NCI-H2029 (cell line): ENCODE data around the gene MTHFSD.

Experiments
- DNase-seq: peaks from one replicate; lab custom pipeline; 2025; lab: John Stamatoyannopoulos, UW

The MTHFSD gene

GRCh38 chr16:86550281-86550680 is 4.8 kb downstream of the MTHFSD start:
- no peak for DNase-seq

DNA sequence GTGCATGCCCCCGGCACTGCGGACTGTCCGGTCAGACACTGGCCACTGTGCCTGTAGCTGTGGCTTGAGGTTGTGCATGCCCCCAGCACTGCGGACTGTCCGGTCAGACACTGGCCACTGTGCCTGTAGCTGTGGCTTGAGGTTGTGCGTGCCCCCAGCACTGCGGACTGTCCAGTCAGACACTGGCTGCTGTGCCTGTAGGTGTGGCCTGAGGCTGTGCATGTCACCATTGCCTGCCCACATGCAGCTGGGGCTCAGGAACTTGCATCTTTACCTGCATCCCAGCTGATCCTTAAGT is 5.2 kb downstream of the MTHFSD start:
- no peak for DNase-seq

DNA sequence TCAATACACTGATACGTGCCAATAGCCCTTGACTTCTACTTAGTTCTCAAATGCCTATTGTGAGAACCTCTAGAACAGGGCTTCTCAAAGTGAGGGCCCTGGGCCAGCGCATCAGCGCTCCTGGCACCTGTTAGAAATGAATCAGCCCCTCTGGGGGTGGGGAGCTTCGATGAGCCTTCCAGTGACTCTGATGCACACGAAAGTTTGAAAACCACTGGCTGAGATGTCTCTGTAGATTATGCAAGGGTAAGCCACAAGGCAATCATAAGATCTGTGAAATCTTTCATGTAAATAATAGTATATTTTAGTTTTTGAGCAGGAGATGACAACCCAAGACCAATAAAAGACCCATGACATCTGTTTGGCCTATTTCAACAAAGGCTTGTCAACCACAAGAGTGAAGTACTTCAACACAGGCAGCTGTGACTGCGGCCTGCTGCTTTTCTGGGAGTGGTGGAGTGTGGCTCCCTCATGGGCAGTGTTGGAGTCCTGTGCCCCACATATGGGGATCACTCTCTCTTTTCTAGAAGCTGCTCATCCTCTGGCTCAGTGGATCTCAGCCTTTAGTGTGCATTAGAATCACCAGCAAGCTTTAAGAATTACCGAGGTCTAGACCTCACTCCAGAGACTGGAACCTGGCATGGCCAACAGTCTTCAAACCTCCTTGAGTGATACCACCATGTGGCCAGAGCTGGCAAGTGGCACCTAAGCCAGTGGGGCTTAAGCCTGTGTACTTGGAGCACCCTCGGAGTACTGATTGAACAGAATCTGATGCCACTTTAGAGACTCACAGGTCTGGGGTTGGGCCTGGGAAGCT is 5.8 kb downstream of the MTHFSD start:
- no peak for DNase-seq

DNA sequence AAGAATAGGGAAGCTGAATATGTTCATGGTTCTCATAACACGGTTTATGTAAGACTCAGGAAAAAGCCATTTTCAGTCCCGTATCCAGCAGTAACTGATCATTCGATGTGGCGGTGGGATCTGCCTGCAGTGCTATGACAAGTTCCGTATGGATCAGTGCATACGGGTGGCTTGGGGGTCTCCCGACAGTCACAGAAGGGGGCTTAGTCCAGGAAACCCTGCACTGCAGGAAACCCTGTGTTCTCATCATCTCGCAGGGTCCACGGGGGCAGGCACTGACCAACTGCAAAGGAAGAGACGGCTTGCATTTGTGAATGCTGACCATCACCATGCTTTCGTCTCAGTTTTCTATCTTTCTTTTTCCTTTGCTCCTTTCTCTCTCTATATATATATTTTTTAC is 7.7 kb downstream of the MTHFSD start:
- no peak for DNase-seq

DNA sequence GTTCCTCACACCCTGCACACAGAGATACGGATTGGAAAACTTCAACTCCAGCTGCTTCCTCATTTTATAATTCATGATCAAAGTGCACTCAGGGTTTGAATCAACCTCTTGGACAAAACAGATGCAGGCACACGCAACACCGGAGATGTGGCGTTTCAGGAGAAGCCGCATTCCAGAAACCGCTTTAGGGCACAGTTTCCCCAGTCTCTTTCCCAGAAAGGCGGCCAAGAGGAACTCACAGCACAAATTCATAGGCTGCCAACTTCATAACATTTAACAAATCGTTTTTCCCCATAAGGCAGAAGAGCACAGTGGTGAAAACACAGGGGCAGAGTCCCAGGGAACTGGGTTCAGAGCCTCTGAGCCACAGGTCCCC is 8.4 kb downstream of the MTHFSD start:
- no peak for DNase-seq

GRCh38 chr16:86545954-86546637 is 8.9 kb downstream of the MTHFSD start:
- DNase-seq: no peak

- DNase-seq: no peak
Measured at GRCh38 chr16:86545481-86545880, 9.6 kb downstream of the MTHFSD start.

GRCh38 chr16:86542756-86543750 is 12.0 kb downstream of the MTHFSD start:
- no peak for DNase-seq

DNA sequence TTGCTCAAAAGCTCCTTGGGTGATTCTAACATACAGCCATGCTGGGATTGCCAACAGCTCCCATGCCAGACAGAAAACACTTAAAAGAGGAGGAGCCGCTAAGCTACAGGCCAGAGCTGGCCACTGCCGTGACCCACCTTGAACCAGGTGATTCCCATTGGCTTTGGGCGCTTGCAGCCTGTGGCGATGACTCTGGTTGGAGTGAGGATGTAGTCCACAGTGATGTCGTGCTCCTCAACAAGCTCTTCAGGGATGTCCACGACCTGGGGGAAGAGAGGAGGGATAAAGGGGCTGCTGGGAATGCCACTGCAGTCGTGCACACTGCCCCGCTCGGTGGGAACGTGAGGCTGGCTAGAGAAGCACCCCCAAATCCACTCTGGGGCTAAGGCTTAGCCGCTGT is 13.5 kb downstream of the MTHFSD start:
- DNase-seq: no peak

DNA sequence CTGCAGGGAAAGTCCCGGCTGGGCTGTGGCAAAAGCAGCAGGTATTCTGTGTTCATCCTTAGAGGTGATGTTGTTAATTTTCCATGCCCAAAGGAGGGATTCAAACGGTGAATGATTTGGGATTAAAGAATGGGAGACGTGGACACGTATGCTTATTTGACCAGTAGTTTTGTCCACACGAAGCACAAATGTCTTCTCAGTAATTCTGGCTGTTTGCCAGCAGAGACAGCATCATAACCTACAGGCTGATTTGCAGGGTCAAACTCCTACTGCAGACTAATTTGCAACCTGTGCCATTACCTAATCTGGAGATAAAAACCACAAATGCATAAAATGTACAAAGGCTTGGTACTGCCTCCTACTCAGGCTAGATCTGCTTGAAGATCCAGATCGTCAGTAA is 14.1 kb downstream of the MTHFSD start:
- no peak for DNase-seq

DNA sequence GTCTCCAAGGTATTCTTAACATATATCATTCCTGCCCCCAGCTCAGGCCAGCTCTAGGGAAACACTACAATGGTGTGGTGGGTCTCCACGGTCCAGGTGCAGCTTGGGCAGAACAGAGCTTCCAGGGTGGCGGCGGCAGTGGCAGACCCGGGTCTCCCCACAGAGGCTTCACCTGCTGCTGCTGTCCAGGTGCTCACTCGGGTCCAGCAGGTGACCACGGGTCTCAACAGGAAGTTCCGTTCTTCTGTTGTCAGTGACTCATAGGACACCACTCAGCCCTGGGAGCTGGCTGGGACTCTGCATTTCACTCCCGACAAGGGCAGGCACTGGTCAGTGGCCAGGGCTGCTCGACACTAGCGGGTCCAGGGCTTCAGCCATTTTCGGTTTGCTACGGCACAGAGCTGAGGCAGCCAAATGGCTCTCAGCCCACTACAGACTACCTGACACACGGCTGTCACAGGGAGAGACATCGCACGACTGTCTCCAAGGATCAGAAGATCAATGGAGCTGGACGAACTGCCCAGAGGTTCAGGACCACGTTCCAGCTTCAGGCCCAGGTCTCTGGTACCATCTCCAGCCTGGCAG is 16.7 kb downstream of the MTHFSD start:
- no peak for DNase-seq

GRCh38 chr16:86537486-86537885 is 17.5 kb downstream of the MTHFSD start:
- DNase-seq: no peak

DNA sequence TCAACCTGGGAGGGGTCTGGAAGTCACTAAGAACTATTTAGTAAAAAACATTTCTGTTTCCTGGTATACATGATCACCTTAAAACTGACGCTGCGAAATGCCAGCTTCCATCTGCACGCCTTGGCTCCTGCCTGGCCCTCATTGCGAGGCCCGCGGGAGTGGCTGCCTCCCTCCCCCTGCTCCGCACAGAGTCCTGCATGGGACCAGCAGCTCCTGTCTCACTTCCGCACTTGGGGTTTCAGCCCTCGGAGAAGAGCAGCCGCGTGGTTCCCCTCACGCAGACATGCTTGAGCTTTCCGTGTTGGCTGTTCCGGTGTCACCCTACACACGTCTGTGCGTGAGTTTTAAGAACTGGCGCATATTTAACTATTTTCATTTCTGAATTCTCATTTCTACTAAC is 18.4 kb downstream of the MTHFSD start:
- no peak for DNase-seq

GRCh38 chr16:86534779-86535615 is 20.0 kb downstream of the MTHFSD start:
- DNase-seq: no peak

- no peak for DNase-seq
Measured at GRCh38 chr16:86533767-86534351, 21.2 kb downstream of the MTHFSD start.

- DNase-seq: no peak
Measured at GRCh38 chr16:86533076-86533475, 22.0 kb downstream of the MTHFSD start.

- no peak for DNase-seq
Measured at GRCh38 chr16:86532526-86532815, 22.6 kb downstream of the MTHFSD start.

DNA sequence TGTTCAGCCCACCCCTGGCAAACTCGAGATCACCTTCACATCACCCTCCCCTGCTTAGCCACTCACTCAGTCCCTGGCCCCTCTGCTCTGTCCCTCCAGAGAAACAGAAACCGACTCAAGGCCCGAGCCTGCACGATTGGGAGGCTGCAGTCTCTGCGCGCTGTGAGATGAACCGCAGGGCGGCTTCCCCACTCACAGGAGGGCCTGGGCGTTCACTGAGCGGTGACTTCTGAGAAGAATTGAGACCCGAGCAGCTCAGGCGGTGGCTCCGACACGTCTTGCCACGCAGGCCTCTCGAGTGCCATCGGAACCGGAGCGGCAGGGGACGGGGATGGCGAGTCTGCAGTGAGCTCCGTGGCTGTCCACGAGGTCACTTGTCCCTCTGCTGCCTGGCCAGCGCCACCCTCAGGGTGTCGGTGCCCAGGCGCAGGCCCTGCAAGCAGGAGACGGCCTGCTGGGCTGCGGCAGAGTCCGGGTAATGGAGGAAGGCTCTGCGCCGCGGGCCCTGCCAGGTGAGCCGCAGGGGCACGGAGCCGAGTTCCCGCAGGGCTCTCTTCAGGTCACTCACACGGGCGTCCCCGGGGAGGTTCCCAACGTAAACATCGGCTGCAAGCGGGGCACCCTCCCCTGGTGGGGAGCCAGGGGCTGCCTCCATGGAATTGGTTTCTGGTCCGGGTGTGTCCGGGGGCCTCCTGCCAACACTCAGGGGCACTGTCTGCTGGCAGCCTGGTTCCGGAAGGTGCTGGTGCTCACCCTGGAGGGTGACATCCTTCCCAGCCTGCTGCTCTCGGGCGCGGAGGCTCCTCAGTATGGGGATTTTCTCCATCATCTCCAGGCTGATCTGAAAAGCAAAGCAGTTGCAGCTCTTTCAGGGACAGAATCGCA is 23.2 kb downstream of the MTHFSD start:
- DNase-seq: no peak

GRCh38 chr16:86531191-86531545 is 23.9 kb downstream of the MTHFSD start:
- no peak for DNase-seq
